Measurements from ENCODE around the gene HACL1. TPM values are rescaled to one million over a fixed set of nuclear protein-coding genes. Genes with fewer than 3 reads are reported as not detected.

HACL1 gene
- total and polyA plus RNA-seq, 10 of the 15 experiments (the other 5 are each of a cell fraction or from before 2014, with no cell fraction given) = 19.4 to 48.7 (median 30.1) TPM

GRCh38 chr3:15637131-15637951 lies 36.0 kb upstream of the HACL1 start:
- ChIA-PET SMC1A (ENCODE audit: uncharacterized antibody, unreplicated experiment) (interaction anchor here (0.7 to 14.5 kb wide), 15 partner anchors 11 to 172 kb away, joined by 3 to 362 read pairs (median 3); no protein-coding TSS in a partner anchor), CTCF (interaction anchor here (1.1 to 1.7 kb wide), 3 partner anchors 9 to 76 kb away, joined by 3 to 7 read pairs (median 4); no protein-coding TSS in a partner anchor), POLR2A (interaction anchor here (0.6 to 2.9 kb wide), 8 partner anchors 9 to 175 kb away, joined by 3 to 9 read pairs (median 4); no protein-coding TSS in a partner anchor), RAD21 (ENCODE audit: unreplicated experiment) (interaction anchor here (0.8 to 2.5 kb wide), 11 partner anchors 10 to 174 kb away, joined by 3 to 13 read pairs (median 4); partner anchors contain the start of gene ANKRD28)
- in situ Hi-C loops (cut with MboI) (loop anchor here (5.0 kb wide), 1 partner anchor 170 kb away; no protein-coding TSS in a partner anchor), intact Hi-C loops (cut with micrococcal nuclease; ENCODE audit: unreplicated experiment) (loop anchor here (5.0 to 10.0 kb wide), 2 partner anchors 220 to 537 kb away; partner anchors contain the start of gene GALNT15)
- no peak overlapping the region for H3K9ac ChIP-seq (ENCODE audit: control insufficient read depth, insufficient read depth, low read length)
- H3K36me3 ChIP-seq (ENCODE audit: control insufficient read depth in 2 of 2, insufficient read depth in 2 of 2, low read length in 1 of 2) = no peaks in the 10 kb centered on the region
- peak overlapping the region; percentile 58 for H3K27ac ChIP-seq (ENCODE audit: control insufficient read depth, insufficient read depth)
- DNase-seq (ENCODE audit: low read depth, low spot score) (peak; percentile 58), FAIRE-seq (peak; percentile 38), ATAC-seq (peak; percentile 80)
- no peaks in the 10 kb centered on the region for H4K20me1 ChIP-seq (ENCODE audit: control insufficient read depth, insufficient read depth)
- H3K4me1 ChIP-seq (ENCODE audit: control insufficient read depth, insufficient read depth, low read length) = peaks cover 32% of the 10 kb centered on the region
- peak overlapping the region; percentile 64 for H3K4me2 ChIP-seq (ENCODE audit: control insufficient read depth, insufficient read depth)
- H3K4me3 ChIP-seq = no peak overlapping the region
- no peaks in the 10 kb centered on the region for H3K79me2 ChIP-seq (ENCODE audit: control insufficient read depth, insufficient read depth, low read length)
- peak overlapping the region; percentile 30 for H2AFZ ChIP-seq (ENCODE audit: control insufficient read depth, low read depth, low read length)
- BruUV-seq (replicated peaks) = TSS peak; percentile 83
- no peaks in the 10 kb centered on the region for H3K27me3 ChIP-seq (replicated peaks in 1 of 2; ENCODE audit: control insufficient read depth in 2 of 2, insufficient read depth in 2 of 2, low read length in 1 of 2)
- WGBS (ENCODE audit: insufficient coverage, insufficient replicate concordance, low lambda C conversion rate, missing lambda C conversion rate) = 26% methylated on average over 7 of the region's 7 CpGs
- peaks cover 6% of the 10 kb centered on the region; the same call in 2 of the 3 replicates for H3K9me3 ChIP-seq (replicated peaks; ENCODE audit: control insufficient read depth, insufficient read depth, low read length)
- TF ChIP-seq NBN (IDR thresholded peaks at IDR 0.05) (0 out of 2 replicates have a peak, but pooled peaks have one; percentile 15), GABPA (IDR thresholded peaks at IDR 0.05; ENCODE audit: low read depth) (no peak), LARP7 (IDR thresholded peaks at IDR 0.05) (no peak), CREB1 (IDR thresholded peaks at IDR 0.05; ENCODE audit: low read depth) (peak; percentile 71), CBFB (IDR thresholded peaks at IDR 0.05; ENCODE audit: low read depth) (no peak), ETV6 (conservative IDR thresholded peaks at IDR 0.05 in 1 of 2, IDR thresholded peaks at IDR 0.05 in 1 of 2; ENCODE audit: borderline replicate concordance in 1 of 2, low read depth in 1 of 2) (0 out of 4 replicates have a peak, but pooled peaks of 1 of the 2 experiments have one; percentile 27), TCF3 (IDR thresholded peaks at IDR 0.05; ENCODE audit: borderline replicate concordance, insufficient read depth, low read depth, low read length) (0 out of 2 replicates have a peak, but pooled peaks have one; percentile 66), IKZF1 (conservative IDR thresholded peaks at IDR 0.05) (peak; percentile 87), CHD2 (IDR thresholded peaks at IDR 0.05; ENCODE audit: borderline replicate concordance, low read depth, low read length) (no peak), EP300 (IDR thresholded peaks at IDR 0.05; ENCODE audit: borderline replicate concordance in 1 of 2, control insufficient read depth in 1 of 2, low read depth in 2 of 2, low read length in 2 of 2) (peak in 1 of 2 experiments; percentile 57; a peak in 1 of 4 replicates), CREM (IDR thresholded peaks at IDR 0.05; ENCODE audit: low read depth) (peak; percentile 64; the same call in 1 of the 2 replicates), ATF7 (IDR thresholded peaks at IDR 0.05; ENCODE audit: low read depth) (peak; percentile 81), POLR2A (IDR thresholded peaks at IDR 0.05; ENCODE audit: low read depth, low read length) (no peak), MEF2A (IDR thresholded peaks at IDR 0.05; ENCODE audit: insufficient read depth, low read depth, low read length) (0 out of 2 replicates have a peak, but pooled peaks have one; percentile 4), MTA2 (IDR thresholded peaks at IDR 0.05; ENCODE audit: low read depth) (peak; percentile 72), BACH1 (IDR thresholded peaks at IDR 0.05; ENCODE audit: borderline replicate concordance) (no peak), IKZF2 (IDR thresholded peaks at IDR 0.05) (peak; percentile 68 to 76), E4F1 (IDR thresholded peaks at IDR 0.05; ENCODE audit: borderline replicate concordance, partially characterized antibody) (no peak)
- TF ChIP-seq, protein P1, sequence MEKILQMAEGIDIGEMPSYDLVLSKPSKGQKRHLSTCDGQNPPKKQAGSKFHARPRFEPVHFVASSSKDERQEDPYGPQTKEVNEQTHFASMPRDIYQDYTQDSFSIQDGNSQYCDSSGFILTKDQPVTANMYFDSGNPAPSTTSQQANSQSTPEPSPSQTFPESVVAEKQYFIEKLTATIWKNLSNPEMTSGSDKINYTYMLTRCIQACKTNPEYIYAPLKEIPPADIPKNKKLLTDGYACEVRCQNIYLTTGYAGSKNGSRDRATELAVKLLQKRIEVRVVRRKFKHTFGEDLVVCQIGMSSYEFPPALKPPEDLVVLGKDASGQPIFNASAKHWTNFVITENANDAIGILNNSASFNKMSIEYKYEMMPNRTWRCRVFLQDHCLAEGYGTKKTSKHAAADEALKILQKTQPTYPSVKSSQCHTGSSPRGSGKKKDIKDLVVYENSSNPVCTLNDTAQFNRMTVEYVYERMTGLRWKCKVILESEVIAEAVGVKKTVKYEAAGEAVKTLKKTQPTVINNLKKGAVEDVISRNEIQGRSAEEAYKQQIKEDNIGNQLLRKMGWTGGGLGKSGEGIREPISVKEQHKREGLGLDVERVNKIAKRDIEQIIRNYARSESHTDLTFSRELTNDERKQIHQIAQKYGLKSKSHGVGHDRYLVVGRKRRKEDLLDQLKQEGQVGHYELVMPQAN (conservative IDR thresholded peaks at IDR 0.05) = no peak

All from GM12878 (cell line).